OCI-LY3 (cell line): ENCODE results near the gene KRT8.
"Not testable (repeated sequence)": the region's sequence is repeated elsewhere in the genome, so short reads cannot be mapped to it uniquely, and the experiment has no call there.

ENCODE experiments used
- H2AFZ ChIP-seq: fragments of 200-600, 300-600 bp; shearing (Covaris generic); 2 replicates; pipeline ENCODE4 v1.6.0; 2014; ENCODE audit warnings: antibody characterized with exemption, low read depth, low read length
- H3K27ac ChIP-seq: fragments of 200-600, 300-600 bp; sonication (generic); 2 replicates; pipeline ENCODE4 v1.5.1; 2014; ENCODE audit warnings: mild to moderate bottlenecking, low read length, moderate library complexity, mixed read lengths
- H3K27me3 ChIP-seq: fragments of 200-600, 300-600 bp; sonication (generic); 2 replicates; pipeline ENCODE4 v1.6.1; 2014; ENCODE audit warnings: low read depth, low read length, mixed read lengths
- H3K36me3 ChIP-seq: fragments of 200-600, 300-600 bp; sonication (generic); replicated peaks from 2 replicates; pipeline ENCODE3; 2014; ENCODE audit warnings: low read depth, low read length, mixed read lengths
- H3K4me1 ChIP-seq: fragments of 300-600, 200-600 bp; sonication (generic); 2 replicates; pipeline ENCODE4 v1.6.1; 2014; ENCODE audit warnings: low read length, mixed read lengths
- H3K4me2 ChIP-seq: fragments of 200-600, 300-600 bp; sonication (generic); 2 replicates; pipeline ENCODE4 v1.6.1; 2014; ENCODE audit warnings: low read length, mixed read lengths
- H3K4me3 ChIP-seq: fragments of 300-600, 200-600 bp; sonication (generic); 2 replicates; pipeline ENCODE4 v1.5.1; 2014; ENCODE audit warnings: antibody characterized with exemption, mild to moderate bottlenecking, low read length, moderate library complexity
- H3K79me2 ChIP-seq: fragments of 300-600, 200-600 bp; shearing (Covaris generic); 2 replicates; pipeline ENCODE4 v1.6.1; 2014; ENCODE audit warnings: mild to moderate bottlenecking, low read length, mixed read lengths
- H3K9ac ChIP-seq: fragments of 300-600, 200-600 bp; shearing (Covaris generic); 2 replicates; pipeline ENCODE4 v1.6.0; 2014; ENCODE audit warnings: mild to moderate bottlenecking, low read length, moderate library complexity
- H3K9me3 ChIP-seq: fragments of 200-600, 300-600 bp; shearing (Covaris generic); 2 replicates; pipeline ENCODE4 v1.6.1; 2014; ENCODE audit warnings: low read length, mixed read lengths; ENCODE audit not compliant: insufficient read depth
- H4K20me1 ChIP-seq: fragments of 200-600, 300-600 bp; sonication (generic); 2 replicates; pipeline ENCODE4 v1.6.1; 2016; ENCODE audit warnings: low read length, mixed read lengths; ENCODE audit not compliant: insufficient read depth
- EZH2phosphoT487 ChIP-seq: fragments of 200-600 bp; shearing (Covaris generic); IDR thresholded peaks from 2 replicates; pipeline ENCODE4 v1.6.1; 2018; ENCODE audit warnings: antibody characterized with exemption, mixed run types, low read depth
- TF ChIP-seq, protein P1 (sequence below): fragments of 200-600, 300-600 bp; sonication (generic); IDR thresholded peaks from 2 replicates; pipeline ENCODE4 v1.5.1; 2014; ENCODE audit warnings: antibody characterized with exemption, low read length, low read depth

KRT8 gene

DNA sequence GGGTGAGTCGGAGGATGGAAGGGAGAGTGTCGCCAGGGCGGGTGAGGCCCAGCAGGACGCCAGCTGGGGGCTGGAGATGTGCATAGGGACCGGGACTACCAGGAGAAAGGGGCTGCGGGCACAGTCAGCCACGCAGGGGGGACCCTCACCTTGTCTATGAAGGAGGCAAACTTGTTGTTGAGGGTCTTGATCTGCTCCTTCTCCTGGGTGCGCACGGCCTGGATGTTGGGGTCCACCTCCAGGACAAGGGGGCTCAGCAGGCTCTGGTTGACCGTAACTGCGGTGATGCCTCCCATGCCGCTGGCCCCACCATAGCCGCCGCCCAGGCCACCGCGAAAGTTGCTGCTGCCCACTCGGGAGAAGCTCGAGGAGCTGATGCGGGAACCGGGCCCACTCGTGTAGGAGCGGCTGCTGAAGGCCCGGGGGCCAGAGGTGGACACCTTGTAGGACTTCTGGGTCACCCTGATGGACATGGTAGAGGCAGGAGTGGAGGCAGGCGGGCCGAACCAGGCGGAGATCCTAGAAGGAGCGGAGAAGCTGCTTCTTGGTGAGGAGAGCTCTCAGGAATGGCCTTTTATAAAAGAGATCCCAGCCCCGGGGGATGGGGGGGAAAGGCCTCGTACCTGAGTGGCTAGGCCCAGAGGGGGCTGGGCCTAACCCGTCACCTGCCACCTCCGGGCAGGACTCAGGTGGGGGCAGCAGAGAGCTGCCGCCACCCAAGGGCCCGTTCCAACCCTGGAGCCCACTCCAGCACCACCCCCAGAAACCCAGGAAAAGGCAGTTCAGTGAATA is at the start of gene KRT8:
TSS of gene KRT8 (minus strand) at position 568 of the 792 bp plus-strand sequence. CDS start at position 473, 95 bp downstream.
- H3K4me2 ChIP-seq: peak within 1 kb of the TSS; percentile 47
- H2AFZ ChIP-seq, H3K36me3 ChIP-seq, H3K4me1 ChIP-seq, H3K9me3 ChIP-seq, H3K27me3 ChIP-seq, H4K20me1 ChIP-seq, H3K79me2 ChIP-seq: not testable (repeated sequence)
- peak within 1 kb of the TSS; percentile 63 for H3K4me3 ChIP-seq
- 0 out of 2 replicates have a peak within 1 kb of the TSS, but pooled peaks have one; percentile 4 for H3K27ac ChIP-seq
- H3K9ac ChIP-seq: peak within 1 kb of the TSS; percentile 35; the same call in 1 of the 2 replicates

DNA sequence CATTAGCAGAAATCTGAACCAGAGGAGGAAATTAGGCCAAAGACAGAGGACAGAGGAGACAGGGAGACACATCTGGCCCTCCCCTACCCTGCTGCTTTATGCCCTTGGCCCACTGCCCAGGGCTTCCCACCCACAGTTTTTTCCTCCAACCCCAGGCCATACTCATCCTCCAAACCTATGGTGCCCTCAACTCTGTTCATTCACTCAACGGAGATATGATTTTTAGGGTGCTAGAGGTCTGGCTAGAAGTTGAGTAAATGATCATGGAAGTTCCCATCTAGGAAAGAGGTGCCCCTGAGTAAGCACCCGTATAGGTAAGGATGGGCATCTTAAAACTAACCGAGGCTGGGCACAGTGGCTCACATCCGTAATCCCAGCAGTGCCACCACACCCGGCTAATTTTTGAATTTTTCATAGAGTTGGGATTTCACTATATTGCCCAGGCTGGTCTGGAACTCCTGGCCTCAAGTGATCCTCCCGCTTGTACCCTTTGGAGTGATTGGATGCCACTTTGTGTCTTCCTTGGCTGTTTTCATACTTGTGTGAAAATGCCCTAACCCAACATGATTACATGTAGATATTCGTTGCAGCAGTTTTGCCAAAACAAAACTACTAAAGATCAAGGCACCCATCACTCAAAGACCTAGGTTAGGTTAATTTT is 48.4 kb upstream of the KRT8 start:
- Histone ChIP-seq H2AFZ (no peak overlapping the region), H3K27me3 (no peaks in the 10 kb centered on the region), H3K36me3 (no peaks in the 10 kb centered on the region), H3K79me2 (no peaks in the 10 kb centered on the region), H4K20me1 (no peaks in the 10 kb centered on the region), H3K4me1 (peaks cover 5% of the 10 kb centered on the region), H3K27ac (no peak overlapping the region), H3K9ac (no peak overlapping the region), H3K4me2 (no peak overlapping the region), H3K9me3 (no peaks in the 10 kb centered on the region), H3K4me3 (no peak overlapping the region)
- TF ChIP-seq, protein P1, sequence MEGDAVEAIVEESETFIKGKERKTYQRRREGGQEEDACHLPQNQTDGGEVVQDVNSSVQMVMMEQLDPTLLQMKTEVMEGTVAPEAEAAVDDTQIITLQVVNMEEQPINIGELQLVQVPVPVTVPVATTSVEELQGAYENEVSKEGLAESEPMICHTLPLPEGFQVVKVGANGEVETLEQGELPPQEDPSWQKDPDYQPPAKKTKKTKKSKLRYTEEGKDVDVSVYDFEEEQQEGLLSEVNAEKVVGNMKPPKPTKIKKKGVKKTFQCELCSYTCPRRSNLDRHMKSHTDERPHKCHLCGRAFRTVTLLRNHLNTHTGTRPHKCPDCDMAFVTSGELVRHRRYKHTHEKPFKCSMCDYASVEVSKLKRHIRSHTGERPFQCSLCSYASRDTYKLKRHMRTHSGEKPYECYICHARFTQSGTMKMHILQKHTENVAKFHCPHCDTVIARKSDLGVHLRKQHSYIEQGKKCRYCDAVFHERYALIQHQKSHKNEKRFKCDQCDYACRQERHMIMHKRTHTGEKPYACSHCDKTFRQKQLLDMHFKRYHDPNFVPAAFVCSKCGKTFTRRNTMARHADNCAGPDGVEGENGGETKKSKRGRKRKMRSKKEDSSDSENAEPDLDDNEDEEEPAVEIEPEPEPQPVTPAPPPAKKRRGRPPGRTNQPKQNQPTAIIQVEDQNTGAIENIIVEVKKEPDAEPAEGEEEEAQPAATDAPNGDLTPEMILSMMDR: no peak
- TF ChIP-seq EZH2phosphoT487: no peak

DNA sequence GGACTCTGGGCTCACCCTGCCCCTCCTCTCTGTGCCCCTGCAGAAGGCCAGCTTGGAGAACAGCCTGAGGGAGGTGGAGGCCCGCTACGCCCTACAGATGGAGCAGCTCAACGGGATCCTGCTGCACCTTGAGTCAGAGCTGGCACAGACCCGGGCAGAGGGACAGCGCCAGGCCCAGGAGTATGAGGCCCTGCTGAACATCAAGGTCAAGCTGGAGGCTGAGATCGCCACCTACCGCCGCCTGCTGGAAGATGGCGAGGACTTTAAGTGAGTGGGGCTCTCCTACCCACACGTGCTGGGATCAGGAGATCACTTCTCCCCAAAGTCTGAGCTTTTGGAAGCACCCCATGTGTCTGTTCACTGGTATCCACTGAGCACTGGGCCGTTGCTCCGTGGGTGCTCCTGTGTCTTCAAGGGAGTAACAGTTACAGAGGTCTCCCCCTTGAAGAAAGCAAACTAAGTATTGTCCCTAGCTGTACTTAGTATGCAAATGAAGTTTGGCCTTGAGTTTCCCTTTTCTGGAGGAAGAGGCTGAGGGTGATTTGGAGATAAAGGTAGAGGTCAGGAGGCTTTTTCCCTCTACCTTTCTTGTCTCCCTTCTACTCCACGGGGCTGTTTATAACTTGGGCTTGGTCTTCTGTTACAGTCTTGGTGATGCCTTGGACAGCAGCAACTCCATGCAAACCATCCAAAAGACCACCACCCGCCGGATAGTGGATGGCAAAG is 47.4 kb upstream of the KRT8 start:
- H3K4me1 ChIP-seq: peaks cover 5% of the 10 kb centered on the region
- no peak for TF ChIP-seq EZH2phosphoT487
- TF ChIP-seq, protein P1: peak; percentile 19; the same call in 1 of the 2 replicates
- H3K27me3 ChIP-seq: no peaks in the 10 kb centered on the region
- no peak overlapping the region for H3K4me2 ChIP-seq
- H3K9me3 ChIP-seq: no peaks in the 10 kb centered on the region
- no peak overlapping the region for H2AFZ ChIP-seq
- no peak overlapping the region for H3K9ac ChIP-seq
- H3K27ac ChIP-seq: no peak overlapping the region
- no peaks in the 10 kb centered on the region for H4K20me1 ChIP-seq
- H3K36me3 ChIP-seq: no peaks in the 10 kb centered on the region
- H3K4me3 ChIP-seq: no peak overlapping the region
- no peaks in the 10 kb centered on the region for H3K79me2 ChIP-seq

DNA sequence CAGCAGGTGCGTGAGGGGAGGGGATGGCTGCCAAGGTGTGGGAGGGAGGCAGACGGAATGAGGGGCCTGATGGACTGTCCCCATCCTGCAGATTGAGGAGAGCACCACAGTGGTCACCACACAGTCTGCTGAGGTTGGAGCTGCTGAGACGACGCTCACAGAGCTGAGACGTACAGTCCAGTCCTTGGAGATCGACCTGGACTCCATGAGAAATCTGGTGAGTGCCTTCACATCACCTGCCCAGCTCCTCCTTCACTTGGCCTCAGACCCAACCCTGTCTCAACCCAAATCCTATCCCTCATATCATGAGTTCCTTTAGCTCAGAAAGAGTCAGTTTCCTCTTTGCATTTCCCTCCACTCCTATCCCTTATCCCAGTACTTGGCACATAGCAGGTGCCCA is 46.8 kb upstream of the KRT8 start:
- no peak overlapping the region for H3K4me2 ChIP-seq
- no peak overlapping the region for H3K9ac ChIP-seq
- no peak overlapping the region for H3K27ac ChIP-seq
- no peaks in the 10 kb centered on the region for H4K20me1 ChIP-seq
- no peak overlapping the region for H3K4me3 ChIP-seq
- no peaks in the 10 kb centered on the region for H3K27me3 ChIP-seq
- no peak for TF ChIP-seq EZH2phosphoT487
- TF ChIP-seq, protein P1: no peak
- H3K4me1 ChIP-seq: no peaks in the 10 kb centered on the region; the same call in 1 of the 2 replicates
- no peak overlapping the region for H2AFZ ChIP-seq
- no peaks in the 10 kb centered on the region for H3K36me3 ChIP-seq
- H3K9me3 ChIP-seq: no peaks in the 10 kb centered on the region
- H3K79me2 ChIP-seq: no peaks in the 10 kb centered on the region
